Hepatocyte (in vitro differentiated cells): ENCODE results near the gene RNF151. TPM values are rescaled to one million over a fixed set of nuclear protein-coding genes. Genes with fewer than 3 reads are reported as not detected.
"Not testable (repeated sequence)": the region's sequence is repeated elsewhere in the genome, so short reads cannot be mapped to it uniquely, and the experiment has no call there.

Source experiments
- DNase-seq: peaks from one replicate; pipeline ENCODE4 v3.0.0-alpha.2; 2016; ENCODE audit warnings: low spot score
- H2AFZ ChIP-seq: fragments of 200-600 bp; sonication (generic); 2 replicates; pipeline ENCODE4 v1.6.0; 2016; ENCODE audit warnings: antibody characterized with exemption, mild to moderate bottlenecking
- H3K27ac ChIP-seq: fragments of 200-600 bp; sonication (generic); 2 replicates; pipeline ENCODE4 v1.5.1; 2016; ENCODE audit warnings: mild to moderate bottlenecking
- H3K27me3 ChIP-seq: fragments of 200-600 bp; sonication (generic); 2 replicates; pipeline ENCODE4 v1.6.1; 2016
- H3K36me3 ChIP-seq: fragments of 200-600 bp; sonication (generic); replicated peaks from 2 replicates; pipeline ENCODE4 v1.5.1; 2016; ENCODE audit warnings: low read depth; ENCODE audit not compliant: insufficient read depth
- H3K4me1 ChIP-seq: fragments of 200-600 bp; sonication (generic); 2 replicates; pipeline ENCODE4 v1.5.1; 2016; ENCODE audit warnings: mild to moderate bottlenecking, moderate library complexity; ENCODE audit not compliant: insufficient read depth
- H3K4me2 ChIP-seq: fragments of 200-600 bp; sonication (generic); 2 replicates; pipeline ENCODE4 v1.6.0; 2016
- H3K4me3 ChIP-seq: fragments of 200-600 bp; sonication (generic); 2 replicates; pipeline ENCODE4 v1.5.1; 2016; ENCODE audit warnings: mild to moderate bottlenecking
- H3K79me2 ChIP-seq: fragments of 200-600 bp; sonication (generic); 2 replicates; pipeline ENCODE4 v1.6.0; 2017; ENCODE audit warnings: mild to moderate bottlenecking
- H3K9me2 ChIP-seq: fragments of 200-600 bp; sonication (generic); replicated peaks from 2 replicates; pipeline ENCODE4 v1.6.0; 2017; ENCODE audit warnings: mild to moderate bottlenecking; ENCODE audit not compliant: insufficient read depth
- H3K9me3 ChIP-seq: fragments of 200-600 bp; sonication (generic); 2 replicates; pipeline ENCODE4 v1.5.1; 2016; ENCODE audit warnings: low read depth, mild to moderate bottlenecking
- H4K20me1 ChIP-seq: fragments of 200-600 bp; sonication (generic); 2 replicates; pipeline ENCODE4 v1.6.0; 2016; ENCODE audit warnings: mild to moderate bottlenecking; ENCODE audit not compliant: insufficient read depth, poor library complexity, severe bottlenecking
- CTCF ChIP-seq: fragments of 200-600 bp; sonication (generic); IDR thresholded peaks from 2 replicates; pipeline ENCODE4 v1.5.1; 2016; ENCODE audit warnings: antibody characterized with exemption, mild to moderate bottlenecking; ENCODE audit not compliant: poor library complexity
- EZH2 ChIP-seq: fragments of 200-600 bp; sonication (generic); IDR thresholded peaks from 2 replicates; pipeline ENCODE4 v1.6.1; 2016; ENCODE audit warnings: antibody characterized with exemption, mild to moderate bottlenecking, borderline replicate concordance
- EZH2phosphoT487 ChIP-seq: fragments of 200-600 bp; sonication (generic); IDR thresholded peaks from one replicate; pipeline ENCODE4 v1.6.1; 2018; ENCODE audit warnings: antibody characterized with exemption, mild to moderate bottlenecking, low read depth, moderate library complexity; ENCODE audit not compliant: unreplicated experiment, severe bottlenecking
- WGBS: methylation state at CpG from one replicate; pipeline ENCODE4 v1.1.6; 2016; ENCODE audit warnings: low lambda C conversion rate; ENCODE audit errors: missing lambda C conversion rate; 5-methylcytosine and 5-hydroxymethylcytosine counted together
- polyA plus RNA-seq: library from polyadenylated mRNA; unstranded; fragments of >200 nt; fragmentation: Nextera tagmentation; extraction: Ambion mirVana; gene quantifications from 2 replicates; pipeline ENCODE4 v1.2.1, GENCODE V29; 2016
- total RNA-seq: library from RNA; depleted of rRNA; stranded (reverse); fragments of >200 nt; gene quantifications from 2 replicates; pipeline ENCODE4 v1.2.3, GENCODE V29; 2014

RNF151 gene
- total and polyA plus RNA-seq, 2 experiments from 2014 or later: not detected

GRCh38 chr16:1960665-1961630 lies 5.7 kb upstream of the RNF151 start:
- Histone ChIP-seq H2AFZ (no peak overlapping the region), H3K4me1 (peaks cover 18% of the 10 kb centered on the region), H3K36me3 (no peaks in the 10 kb centered on the region), H3K4me3 (no peak overlapping the region), H3K27ac (no peak overlapping the region), H3K27me3 (no peaks in the 10 kb centered on the region), H3K79me2 (peaks cover 38% of the 10 kb centered on the region), H3K9me3 (no peaks in the 10 kb centered on the region), H3K9me2 (no peaks in the 10 kb centered on the region), H4K20me1 (peaks cover 26% of the 10 kb centered on the region), H3K4me2 (peak overlapping the region; percentile 85)
- 62% methylated on average over 20 of the region's 20 CpGs for WGBS
- no peak for TF ChIP-seq EZH2
- no peak for TF ChIP-seq EZH2phosphoT487
- no peak for TF ChIP-seq CTCF
- DNase-seq: no peak

- Histone ChIP-seq H3K36me3 (no peaks in the 10 kb centered on the region), H3K9me2 (no peaks in the 10 kb centered on the region), H3K27ac (no peak overlapping the region), H3K4me1 (peaks cover 19% of the 10 kb centered on the region), H3K9me3 (no peaks in the 10 kb centered on the region), H3K4me3 (no peak overlapping the region), H3K4me2 (peak overlapping the region; percentile 85), H3K27me3 (no peaks in the 10 kb centered on the region), H4K20me1 (peaks cover 26% of the 10 kb centered on the region), H2AFZ (no peak overlapping the region), H3K79me2 (peaks cover 44% of the 10 kb centered on the region)
- 76% methylated on average over 6 of the region's 6 CpGs for WGBS
- TF ChIP-seq EZH2: no peak
- TF ChIP-seq CTCF: no peak
- no peak for TF ChIP-seq EZH2phosphoT487
- DNase-seq: no peak
Measured at GRCh38 chr16:1961651-1962067, 5.0 kb upstream of the RNF151 start.

- Histone ChIP-seq H3K4me1 (peaks cover 19% of the 10 kb centered on the region), H3K79me2 (peaks cover 44% of the 10 kb centered on the region), H4K20me1 (peaks cover 26% of the 10 kb centered on the region), H3K4me2 (peak overlapping the region; percentile 92)
- not testable (repeated sequence) for H3K27me3 ChIP-seq, DNase-seq, H3K9me3 ChIP-seq, H3K4me3 ChIP-seq, H3K36me3 ChIP-seq, H2AFZ ChIP-seq, H3K27ac ChIP-seq, H3K9me2 ChIP-seq
- WGBS: 90% methylated on average over 37 of the region's 37 CpGs
Measured at GRCh38 chr16:1962161-1963153, 4.2 kb upstream of the RNF151 start.
